ENCODE data around the gene SEMA5A. TPM values are rescaled to one million over a fixed set of nuclear protein-coding genes. Genes with fewer than 3 reads are reported as not detected.

The SEMA5A gene
- total and polyA plus RNA-seq, 2 donors = 4.2 to 78.6 TPM

- Histone ChIP-seq H3K36me3 (ENCODE audit: insufficient read depth) (no peaks in the 10 kb centered on the region), H3K27ac (ENCODE audit: low read depth) (no peak overlapping the region), H3K4me3 (ENCODE audit: low read depth, low read length) (no peak overlapping the region), H3K4me1 (ENCODE audit: insufficient read depth) (no peaks in the 10 kb centered on the region)
- DNase-seq (ENCODE audit: extremely low spot score) = no peak
These were observed 519.9 kb downstream of the SEMA5A start for GRCh38 chr5:9025942-9026341.

GRCh38 chr5:9020996-9021395 is 524.9 kb downstream of the SEMA5A start:
- no peak for DNase-seq (ENCODE audit: extremely low spot score)
- H3K4me1 ChIP-seq (ENCODE audit: insufficient read depth) = no peaks in the 10 kb centered on the region
- H3K4me3 ChIP-seq (ENCODE audit: low read depth, low read length) = no peak overlapping the region
- WGBS = 85% methylated on average over 1 of the region's 1 CpG
- H3K36me3 ChIP-seq (ENCODE audit: insufficient read depth) = no peaks in the 10 kb centered on the region
- no peak overlapping the region for H3K27ac ChIP-seq (ENCODE audit: low read depth)

DNA sequence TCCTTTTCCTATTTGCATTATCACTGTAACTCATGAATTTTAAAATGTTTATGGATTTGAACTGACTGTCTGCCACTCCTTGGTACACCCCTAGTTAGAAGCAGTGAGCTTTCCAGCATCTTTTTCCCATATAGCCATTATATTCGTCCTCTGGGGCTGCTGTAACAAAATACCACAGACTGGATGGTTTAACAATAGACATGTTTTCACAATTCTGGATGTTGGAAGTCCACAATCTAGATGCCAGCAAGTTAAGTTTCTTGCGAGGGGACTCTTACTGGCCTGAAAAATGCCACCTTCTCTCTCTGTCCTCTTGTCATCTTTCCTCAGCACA is 530.0 kb downstream of the SEMA5A start:
- no peak overlapping the region for H3K4me3 ChIP-seq (ENCODE audit: low read depth, low read length)
- no peak overlapping the region for H3K27ac ChIP-seq (ENCODE audit: low read depth)
- no peaks in the 10 kb centered on the region for H3K36me3 ChIP-seq (ENCODE audit: insufficient read depth)
- 65% methylated on average over 2 of the region's 2 CpGs for WGBS
- no peak for DNase-seq (ENCODE audit: extremely low spot score)
- no peaks in the 10 kb centered on the region for H3K4me1 ChIP-seq (ENCODE audit: insufficient read depth)

- H3K4me3 ChIP-seq (ENCODE audit: low read depth, low read length) = no peak overlapping the region
- no peak for DNase-seq (ENCODE audit: extremely low spot score)
- no peak overlapping the region for H3K27ac ChIP-seq (ENCODE audit: low read depth)
- H3K36me3 ChIP-seq (ENCODE audit: insufficient read depth) = no peaks in the 10 kb centered on the region
- no peaks in the 10 kb centered on the region for H3K4me1 ChIP-seq (ENCODE audit: insufficient read depth)
- WGBS = 68% methylated on average over 5 of the region's 5 CpGs
These were observed 530.5 kb downstream of the SEMA5A start for GRCh38 chr5:9015260-9015936.

DNA sequence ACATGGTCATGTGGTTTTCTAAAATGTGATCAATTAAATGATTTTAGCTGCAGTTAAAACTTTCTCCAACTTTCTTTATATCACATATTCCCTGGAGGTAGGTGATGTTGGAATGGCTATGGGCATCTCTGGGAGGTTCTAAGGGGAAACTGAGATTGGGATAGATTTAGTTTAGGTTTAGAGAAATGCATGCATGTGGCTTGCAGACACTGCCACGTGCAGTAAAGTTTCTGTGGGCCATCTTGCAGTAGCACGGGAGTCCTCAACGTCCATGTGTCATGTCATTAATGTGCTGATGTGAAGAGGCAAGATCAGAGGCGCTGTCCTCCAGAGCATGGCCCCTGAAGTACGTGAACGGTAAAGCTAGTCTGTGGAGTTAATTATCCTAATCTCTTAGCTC is 532.7 kb downstream of the SEMA5A start:
- H3K4me1 ChIP-seq (ENCODE audit: insufficient read depth) = no peaks in the 10 kb centered on the region
- no peak overlapping the region for H3K27ac ChIP-seq (ENCODE audit: low read depth)
- no peak overlapping the region for H3K4me3 ChIP-seq (ENCODE audit: low read depth, low read length)
- no peak for DNase-seq (ENCODE audit: extremely low spot score)
- no peaks in the 10 kb centered on the region for H3K36me3 ChIP-seq (ENCODE audit: insufficient read depth)
- WGBS = 83% methylated on average over 6 of the region's 6 CpGs

DNA sequence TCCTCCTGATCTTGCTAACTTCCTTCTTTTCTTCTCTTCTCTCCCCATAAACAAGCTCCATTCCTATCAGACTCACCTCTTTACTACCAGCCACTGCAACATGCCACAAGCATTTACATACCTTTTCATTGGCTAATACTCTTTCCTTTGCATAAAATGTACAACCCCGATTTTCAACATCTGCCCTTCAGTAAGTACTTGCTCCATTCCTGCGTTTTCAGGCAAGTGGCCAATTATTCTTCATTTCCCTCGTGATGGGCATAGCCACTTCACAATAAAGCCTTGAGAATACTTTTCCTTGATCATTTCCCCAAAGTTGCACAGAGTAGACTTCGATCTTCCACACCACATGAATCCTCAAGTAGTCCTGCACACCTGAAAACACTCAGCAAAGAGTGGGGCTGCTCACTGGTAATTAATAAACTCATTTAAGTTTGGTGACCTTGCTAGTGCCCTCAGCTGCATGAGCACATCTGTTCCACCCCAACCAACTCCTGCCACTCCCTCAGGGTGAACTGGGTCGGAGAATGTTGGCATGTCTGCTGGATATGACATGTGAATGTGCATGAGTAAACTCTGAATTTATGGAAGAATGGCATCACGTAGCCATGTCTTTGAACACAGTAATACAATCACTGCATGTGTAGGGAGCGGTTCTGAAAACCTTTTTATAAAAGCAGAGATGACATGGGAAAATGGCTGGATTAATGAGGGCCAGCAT is 535.8 kb downstream of the SEMA5A start:
- H3K27ac ChIP-seq (ENCODE audit: low read depth) = no peak overlapping the region
- no peaks in the 10 kb centered on the region for H3K4me1 ChIP-seq (ENCODE audit: insufficient read depth)
- WGBS = 80% methylated on average over 7 of the region's 7 CpGs
- H3K4me3 ChIP-seq (ENCODE audit: low read depth, low read length) = no peak overlapping the region
- no peaks in the 10 kb centered on the region for H3K36me3 ChIP-seq (ENCODE audit: insufficient read depth)
- DNase-seq (ENCODE audit: extremely low spot score) = no peak

- Histone ChIP-seq H3K4me1 (ENCODE audit: insufficient read depth) (no peaks in the 10 kb centered on the region), H3K36me3 (ENCODE audit: insufficient read depth) (no peaks in the 10 kb centered on the region), H3K4me3 (ENCODE audit: low read depth, low read length) (no peak overlapping the region), H3K27ac (ENCODE audit: low read depth) (no peak overlapping the region)
- no peak for DNase-seq (ENCODE audit: extremely low spot score)
- WGBS = 22% methylated on average over 1 of the region's 1 CpG
These were observed 548.3 kb downstream of the SEMA5A start for GRCh38 chr5:8997542-8998070.

DNA sequence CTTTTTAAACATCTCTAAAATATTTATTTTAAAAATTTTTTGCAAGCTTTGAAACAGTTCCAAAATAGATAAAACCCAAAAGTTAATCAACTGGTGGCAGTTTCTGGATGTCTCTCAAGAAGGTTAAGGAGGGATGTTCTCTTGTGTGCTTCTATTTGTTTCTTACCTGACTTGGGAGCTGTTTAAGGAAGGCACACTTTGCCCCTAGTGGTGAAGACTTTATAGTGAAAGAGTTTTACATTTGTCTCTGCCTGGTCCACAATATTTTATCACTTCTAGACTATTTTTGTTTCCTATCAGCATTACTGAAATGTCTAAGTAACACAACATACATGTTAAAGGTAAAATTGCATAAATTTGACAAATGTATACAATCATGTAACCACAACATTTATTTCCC is 552.8 kb downstream of the SEMA5A start:
- DNase-seq (ENCODE audit: extremely low spot score) = no peak

More for the DNA sequence above, 552.8 kb downstream of the SEMA5A start:
- no peaks in the 10 kb centered on the region for H3K36me3 ChIP-seq (ENCODE audit: insufficient read depth)
- no peak overlapping the region for H3K4me3 ChIP-seq (ENCODE audit: low read depth, low read length)
- H3K27ac ChIP-seq (ENCODE audit: low read depth) = no peak overlapping the region
- H3K4me1 ChIP-seq (ENCODE audit: insufficient read depth) = no peaks in the 10 kb centered on the region

Small RNA genes lying within 50 kb of the gene (small RNA-seq; reads per million reads assigned to genes)
- gene MIR4636 (0.92 reads per million, percentile 72 among the genes with 10 or more reads in this experiment), gene SNORD123 (1,103 reads per million, percentile 99 among the genes with 10 or more reads in this experiment)

Other genes starting within 250 kb of the SEMA5A start
- gene TAS2R1, start 84.3 kb upstream of the SEMA5A start, total RNA-seq = not detected
- gene TAS2R1, start 84.3 kb upstream of the SEMA5A start, polyA plus RNA-seq = not detected